NB4 (cell line): ENCODE results near the gene COX6B2.

Experiments
- MYC ChIP-seq: IDR thresholded peaks from 2 replicates; pipeline ENCODE4 v1.6.1; 2011; ENCODE audit warnings: low read depth, low read length
- POLR2A ChIP-seq: IDR thresholded peaks from 2 replicates; pipeline ENCODE4 v1.6.1; 2011; ENCODE audit warnings: mild to moderate bottlenecking; ENCODE audit not compliant: insufficient read length; ENCODE audit errors: extremely low read depth
- TF ChIP-seq, protein P1 (sequence below): IDR thresholded peaks from one replicate; pipeline ENCODE4 v1.5.1; 2012; ENCODE audit warnings: low read depth, low read length
- TF ChIP-seq, protein P2 (sequence below): IDR thresholded peaks from 2 replicates; pipeline ENCODE4 v1.6.1; 2011; ENCODE audit warnings: low read depth, low read length

DNA sequence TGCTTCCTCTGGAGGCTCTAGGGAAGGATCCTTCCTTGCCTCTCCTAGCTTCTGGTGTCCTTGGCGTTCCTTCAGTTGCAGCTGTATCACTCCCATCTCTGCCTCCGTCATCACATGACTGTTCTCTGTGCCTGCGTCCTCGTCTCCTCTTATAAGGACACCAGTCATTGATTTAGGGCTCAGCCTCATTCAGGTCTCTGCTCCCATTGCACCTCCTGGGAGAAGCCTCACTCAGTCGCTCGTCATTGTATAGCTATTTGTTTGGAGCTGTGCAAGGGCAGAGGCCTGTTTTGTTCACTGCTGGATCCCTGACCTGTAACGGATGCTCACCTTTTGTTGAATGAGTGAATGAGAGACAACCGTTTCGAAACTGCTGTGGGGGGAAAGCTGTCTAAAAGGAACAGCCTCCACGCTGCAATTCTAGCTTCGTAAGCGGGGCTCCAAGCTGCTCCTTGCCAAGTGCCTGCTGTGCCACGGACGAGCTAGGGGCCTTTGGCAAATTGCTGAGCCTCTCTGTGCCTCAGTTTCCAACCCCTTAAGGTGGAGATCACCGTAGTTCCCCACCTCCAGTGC lies 53.5 kb downstream of the COX6B2 start:
- TF ChIP-seq, protein P1, sequence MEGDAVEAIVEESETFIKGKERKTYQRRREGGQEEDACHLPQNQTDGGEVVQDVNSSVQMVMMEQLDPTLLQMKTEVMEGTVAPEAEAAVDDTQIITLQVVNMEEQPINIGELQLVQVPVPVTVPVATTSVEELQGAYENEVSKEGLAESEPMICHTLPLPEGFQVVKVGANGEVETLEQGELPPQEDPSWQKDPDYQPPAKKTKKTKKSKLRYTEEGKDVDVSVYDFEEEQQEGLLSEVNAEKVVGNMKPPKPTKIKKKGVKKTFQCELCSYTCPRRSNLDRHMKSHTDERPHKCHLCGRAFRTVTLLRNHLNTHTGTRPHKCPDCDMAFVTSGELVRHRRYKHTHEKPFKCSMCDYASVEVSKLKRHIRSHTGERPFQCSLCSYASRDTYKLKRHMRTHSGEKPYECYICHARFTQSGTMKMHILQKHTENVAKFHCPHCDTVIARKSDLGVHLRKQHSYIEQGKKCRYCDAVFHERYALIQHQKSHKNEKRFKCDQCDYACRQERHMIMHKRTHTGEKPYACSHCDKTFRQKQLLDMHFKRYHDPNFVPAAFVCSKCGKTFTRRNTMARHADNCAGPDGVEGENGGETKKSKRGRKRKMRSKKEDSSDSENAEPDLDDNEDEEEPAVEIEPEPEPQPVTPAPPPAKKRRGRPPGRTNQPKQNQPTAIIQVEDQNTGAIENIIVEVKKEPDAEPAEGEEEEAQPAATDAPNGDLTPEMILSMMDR = no peak
- TF ChIP-seq POLR2A (no peak), MYC (no peak)
- TF ChIP-seq, protein P2, sequence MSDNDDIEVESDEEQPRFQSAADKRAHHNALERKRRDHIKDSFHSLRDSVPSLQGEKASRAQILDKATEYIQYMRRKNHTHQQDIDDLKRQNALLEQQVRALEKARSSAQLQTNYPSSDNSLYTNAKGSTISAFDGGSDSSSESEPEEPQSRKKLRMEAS = no peak
